Astrocyte (in vitro differentiated cells and primary cell): Measurements from ENCODE around the gene NADK.

Source experiments
- CTCF ChIP-seq: IDR thresholded peaks from 2 replicates; pipeline ENCODE4 v1.5.1; 2011; ENCODE audit warnings: low read depth, mild to moderate bottlenecking, inconsistent platforms, low read length, moderate library complexity; ENCODE audit not compliant: insufficient read depth
- EZH2 ChIP-seq: IDR thresholded peaks from 2 replicates; pipeline ENCODE4 v1.6.1; 2012; ENCODE audit warnings: mild to moderate bottlenecking, low read length, inconsistent platforms; ENCODE audit not compliant: insufficient read depth

- no peak for TF ChIP-seq CTCF
- no peak for TF ChIP-seq EZH2
These were observed 8.2 kb downstream of the NADK start for GRCh38 chr1:1770102-1770501.
